Measurements from ENCODE around the gene SDCBP2. TPM values are rescaled to one million over a fixed set of nuclear protein-coding genes. Genes with fewer than 3 reads are reported as not detected.

The SDCBP2 gene
- total RNA-seq, 1 donor from 2014 or later, result 4.0 TPM

GRCh38 chr20:1323256-1323655 lies 5.7 kb downstream of the SDCBP2 start:
- H3K4me1 Mint-ChIP-seq (ENCODE audit: low read depth, unreplicated experiment), result peaks cover 12% of the 10 kb centered on the region
- peaks cover 12% of the 10 kb centered on the region for H3K9me3 Mint-ChIP-seq (ENCODE audit: unreplicated experiment)
- H3K27ac Mint-ChIP-seq (ENCODE audit: unreplicated experiment), result no peak overlapping the region
- TF ChIP-seq, protein P1, sequence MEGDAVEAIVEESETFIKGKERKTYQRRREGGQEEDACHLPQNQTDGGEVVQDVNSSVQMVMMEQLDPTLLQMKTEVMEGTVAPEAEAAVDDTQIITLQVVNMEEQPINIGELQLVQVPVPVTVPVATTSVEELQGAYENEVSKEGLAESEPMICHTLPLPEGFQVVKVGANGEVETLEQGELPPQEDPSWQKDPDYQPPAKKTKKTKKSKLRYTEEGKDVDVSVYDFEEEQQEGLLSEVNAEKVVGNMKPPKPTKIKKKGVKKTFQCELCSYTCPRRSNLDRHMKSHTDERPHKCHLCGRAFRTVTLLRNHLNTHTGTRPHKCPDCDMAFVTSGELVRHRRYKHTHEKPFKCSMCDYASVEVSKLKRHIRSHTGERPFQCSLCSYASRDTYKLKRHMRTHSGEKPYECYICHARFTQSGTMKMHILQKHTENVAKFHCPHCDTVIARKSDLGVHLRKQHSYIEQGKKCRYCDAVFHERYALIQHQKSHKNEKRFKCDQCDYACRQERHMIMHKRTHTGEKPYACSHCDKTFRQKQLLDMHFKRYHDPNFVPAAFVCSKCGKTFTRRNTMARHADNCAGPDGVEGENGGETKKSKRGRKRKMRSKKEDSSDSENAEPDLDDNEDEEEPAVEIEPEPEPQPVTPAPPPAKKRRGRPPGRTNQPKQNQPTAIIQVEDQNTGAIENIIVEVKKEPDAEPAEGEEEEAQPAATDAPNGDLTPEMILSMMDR (IDR thresholded peaks at IDR 0.05; ENCODE audit: partially characterized antibody, unreplicated experiment), result no peak
- no peak for DNase-seq
- peaks cover 8% of the 10 kb centered on the region for H3K27me3 Mint-ChIP-seq (ENCODE audit: unreplicated experiment)
- H3K36me3 Mint-ChIP-seq (ENCODE audit: unreplicated experiment), result no peaks in the 10 kb centered on the region
- no peak overlapping the region for H3K4me3 Mint-ChIP-seq (ENCODE audit: unreplicated experiment)

DNA sequence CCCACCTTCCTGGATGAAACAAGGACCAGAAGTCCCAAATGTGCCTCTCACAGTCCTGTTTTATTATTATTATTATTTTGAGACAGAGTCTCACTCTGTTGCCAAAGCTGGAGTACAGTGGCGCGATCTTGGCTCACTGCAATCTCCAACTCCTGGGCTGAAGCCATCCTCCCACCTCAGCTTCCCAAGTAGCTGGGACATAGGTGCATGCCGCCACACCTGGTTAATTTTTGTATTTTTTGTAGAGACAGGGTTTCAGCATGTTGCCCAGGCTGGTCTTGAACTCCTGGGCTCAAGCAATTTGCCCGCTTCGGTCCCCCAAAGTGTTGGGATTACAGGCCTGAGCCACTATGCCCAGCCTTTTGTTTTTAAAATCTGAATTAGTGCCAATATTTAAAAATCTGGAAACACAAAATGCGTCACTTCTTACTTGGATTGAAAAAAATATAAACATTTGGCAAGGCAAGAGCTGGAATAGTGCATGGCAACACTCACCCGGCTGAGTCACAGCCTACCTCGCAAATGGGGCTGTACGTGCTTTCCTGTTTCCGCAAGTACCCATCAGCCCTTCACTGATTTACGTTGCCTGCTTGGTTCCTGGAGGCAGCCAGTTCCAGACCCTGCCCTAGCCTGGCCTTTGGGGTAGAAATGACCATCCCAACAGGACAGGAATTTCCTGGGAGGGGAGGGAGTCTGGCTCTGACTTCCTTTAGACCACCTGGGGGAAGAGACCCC lies 6.3 kb downstream of the SDCBP2 start:
- Mint-ChIP-seq H3K4me3 (ENCODE audit: unreplicated experiment) (no peak overlapping the region), H3K27ac (ENCODE audit: unreplicated experiment) (no peak overlapping the region), H3K4me1 (ENCODE audit: low read depth, unreplicated experiment) (peaks cover 8% of the 10 kb centered on the region), H3K9me3 (ENCODE audit: unreplicated experiment) (peaks cover 12% of the 10 kb centered on the region), H3K36me3 (ENCODE audit: unreplicated experiment) (no peaks in the 10 kb centered on the region), H3K27me3 (ENCODE audit: unreplicated experiment) (peaks cover 11% of the 10 kb centered on the region)
- DNase-seq, result no peak
- TF ChIP-seq, protein P1 (IDR thresholded peaks at IDR 0.05; ENCODE audit: partially characterized antibody, unreplicated experiment), result no peak

DNA sequence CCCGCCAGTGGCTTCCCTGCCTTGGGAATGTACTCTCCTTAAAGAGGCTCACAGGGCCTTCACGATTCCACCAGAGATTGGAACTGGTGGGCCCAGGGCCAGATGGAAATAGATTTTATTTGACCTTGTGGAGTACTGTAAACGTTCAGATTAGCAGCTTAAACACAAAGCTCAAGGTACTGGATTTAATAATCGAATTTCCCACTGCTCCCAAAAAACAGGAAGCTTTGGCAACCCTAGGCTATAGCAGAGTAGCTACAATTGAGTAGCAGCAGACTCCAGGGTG lies 7.3 kb downstream of the SDCBP2 start:
- Mint-ChIP-seq H3K4me1 (ENCODE audit: low read depth, unreplicated experiment) (peaks cover 5% of the 10 kb centered on the region), H3K36me3 (ENCODE audit: unreplicated experiment) (no peaks in the 10 kb centered on the region), H3K9me3 (ENCODE audit: unreplicated experiment) (peaks cover 8% of the 10 kb centered on the region), H3K4me3 (ENCODE audit: unreplicated experiment) (no peak overlapping the region), H3K27me3 (ENCODE audit: unreplicated experiment) (peaks cover 13% of the 10 kb centered on the region), H3K27ac (ENCODE audit: unreplicated experiment) (no peak overlapping the region)
- TF ChIP-seq, protein P1 (IDR thresholded peaks at IDR 0.05; ENCODE audit: partially characterized antibody, unreplicated experiment), result no peak
- DNase-seq, result no peak

GRCh38 chr20:1320902-1321653 lies 7.9 kb downstream of the SDCBP2 start:
- Mint-ChIP-seq H3K9me3 (ENCODE audit: unreplicated experiment) (peaks cover 8% of the 10 kb centered on the region), H3K27ac (ENCODE audit: unreplicated experiment) (no peak overlapping the region), H3K4me3 (ENCODE audit: unreplicated experiment) (no peak overlapping the region), H3K4me1 (ENCODE audit: low read depth, unreplicated experiment) (peaks cover 5% of the 10 kb centered on the region), H3K27me3 (ENCODE audit: unreplicated experiment) (peaks cover 13% of the 10 kb centered on the region), H3K36me3 (ENCODE audit: unreplicated experiment) (no peaks in the 10 kb centered on the region)
- TF ChIP-seq, protein P1 (IDR thresholded peaks at IDR 0.05; ENCODE audit: partially characterized antibody, unreplicated experiment), result no peak
- DNase-seq, result no peak

GRCh38 chr20:1320016-1320415 lies 8.9 kb downstream of the SDCBP2 start:
- no peak for DNase-seq
- Mint-ChIP-seq H3K27me3 (ENCODE audit: unreplicated experiment) (peaks cover 13% of the 10 kb centered on the region), H3K4me3 (ENCODE audit: unreplicated experiment) (no peak overlapping the region), H3K27ac (ENCODE audit: unreplicated experiment) (no peak overlapping the region), H3K9me3 (ENCODE audit: unreplicated experiment) (peaks cover 8% of the 10 kb centered on the region), H3K4me1 (ENCODE audit: low read depth, unreplicated experiment) (peaks cover 5% of the 10 kb centered on the region), H3K36me3 (ENCODE audit: unreplicated experiment) (no peaks in the 10 kb centered on the region)
- TF ChIP-seq, protein P1 (IDR thresholded peaks at IDR 0.05; ENCODE audit: partially characterized antibody, unreplicated experiment), result no peak
